ENCODE measurements around the gene TALDO1. TPM values are rescaled to one million over a fixed set of nuclear protein-coding genes. Genes with fewer than 3 reads are reported as not detected.

TALDO1 gene
- total RNA-seq, 1 experiment from 2014 or later = 268 TPM

DNA sequence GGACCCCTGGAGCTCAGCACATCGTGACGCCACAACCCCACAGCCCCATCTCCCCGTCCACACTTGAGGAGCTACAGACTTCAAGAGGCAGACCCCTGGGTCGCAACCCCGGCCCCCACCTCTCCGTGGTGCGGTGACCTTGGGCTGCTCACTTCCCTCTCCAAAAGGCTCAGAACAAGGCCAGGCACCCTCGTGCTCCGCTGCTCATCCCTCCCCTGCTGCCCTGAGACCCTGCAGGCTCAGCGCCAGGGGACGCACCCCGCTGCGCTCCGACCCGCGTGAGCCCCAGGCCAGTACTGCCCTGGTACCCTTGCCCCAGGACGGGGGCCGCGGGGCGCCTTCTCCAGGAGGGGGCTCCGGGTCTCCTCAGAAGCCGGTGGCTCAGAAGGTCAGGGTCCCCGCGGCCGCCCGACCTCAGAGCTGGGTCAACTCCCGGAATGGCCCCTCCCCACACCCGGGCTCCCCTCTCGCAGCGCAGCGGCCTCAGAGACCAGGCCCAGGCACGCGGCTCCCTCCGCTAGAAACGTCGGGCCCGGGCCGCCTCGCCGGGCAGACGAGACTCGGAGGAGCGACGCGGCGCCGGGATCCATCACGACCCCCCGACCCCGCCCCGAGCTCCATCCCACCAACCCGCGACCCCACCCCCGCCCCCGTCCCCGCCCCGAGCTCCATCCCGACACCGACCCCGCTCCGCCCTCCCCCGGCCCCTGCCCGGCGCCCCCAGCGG, 29.5 kb downstream of the TALDO1 start:
- Histone ChIP-seq H4K8ac (replicated peaks; ENCODE audit: insufficient read length, low read depth, low read length) (no peak overlapping the region), H3K4me2 (ENCODE audit: insufficient read depth, insufficient read length, low read length) (peak overlapping the region; percentile 78), H2BK15ac (ENCODE audit: low read depth, low read length) (no peak overlapping the region), H2AFZ (ENCODE audit: low read length) (no peak overlapping the region), H2BK5ac (ENCODE audit: insufficient read length, low read length) (no peak overlapping the region), H3T11ph (ENCODE audit: low read length) (no peak overlapping the region), H3K18ac (ENCODE audit: insufficient read length, low read depth, low read length) (peak overlapping the region; percentile 1), H3K14ac (ENCODE audit: insufficient read depth, low read length) (peak overlapping the region; percentile 16; the same call in 1 of the 2 replicates), H4K5ac (ENCODE audit: insufficient read length, low read depth, low read length) (no peak overlapping the region), H3K56ac (ENCODE audit: insufficient read length, low read depth, low read length) (no peak overlapping the region), H3K23ac (ENCODE audit: insufficient read length, low read depth, low read length) (no peak overlapping the region), H3K27ac (ENCODE audit: insufficient read length, low read depth, low read length) (no peak overlapping the region), H4K91ac (ENCODE audit: insufficient read length, low read depth, low read length) (no peak overlapping the region), H2AK5ac (ENCODE audit: insufficient read length, low read length) (no peak overlapping the region), H3K9me3 (ENCODE audit: control insufficient read depth, low read depth, low read length) (no peaks in the 10 kb centered on the region), H3K4me1 (ENCODE audit: insufficient read depth, low read length) (no peaks in the 10 kb centered on the region; the same call in 1 of the 2 replicates), H2BK12ac (ENCODE audit: insufficient read length, low read depth, low read length) (no peak overlapping the region), H3K79me2 (ENCODE audit: insufficient read depth, low read length) (peaks cover 4% of the 10 kb centered on the region; the same call in 1 of the 2 replicates), H3K4ac (ENCODE audit: low read depth, low read length) (no peak overlapping the region), H3K27me3 (ENCODE audit: insufficient read depth, low read length) (no peaks in the 10 kb centered on the region), H2BK120ac (ENCODE audit: low read depth, low read length, poor library complexity, severe bottlenecking) (no peak overlapping the region), H4K20me1 (ENCODE audit: control insufficient read depth, insufficient read depth, insufficient read length) (no peaks in the 10 kb centered on the region), H3K9ac (ENCODE audit: extremely low read depth, insufficient read length, low read length) (peak overlapping the region; percentile 55), H3K23me2 (ENCODE audit: insufficient read length, low read depth, low read length, poor library complexity, severe bottlenecking) (peaks cover 17% of the 10 kb centered on the region), H2BK20ac (ENCODE audit: low read depth, low read length, poor library complexity, severe bottlenecking) (no peak overlapping the region), H3K79me1 (ENCODE audit: insufficient read depth, low read depth, low read length, poor library complexity, severe bottlenecking) (peaks cover 12% of the 10 kb centered on the region)
- WGBS (ENCODE audit: extremely low coverage, insufficient read length, low lambda C conversion rate) = no CpG with 5 or more reads among the region's 65 CpGs
- H3K4me3 Mint-ChIP-seq = peak overlapping the region; percentile 82 to 91
- H3K9me3 Mint-ChIP-seq = no peaks in the 10 kb centered on the region
- H3K27ac Mint-ChIP-seq = peak overlapping the region; percentile 53 to 88 (median 59); a peak in 6 of 7 replicates
- TF ChIP-seq CTCF (conservative IDR thresholded peaks at IDR 0.05) = no peak
- H3K36me3 Mint-ChIP-seq (ENCODE audit: insufficient read depth in 1 of 3, low read depth in 3 of 3) = peaks cover 4 to 17% (median 13%) of the 10 kb centered on the region in 3 experiments; a peak in 6 of 7 replicates
- peaks cover 19 to 27% of the 10 kb centered on the region in 2 experiments for H3K4me1 Mint-ChIP-seq
- no peaks in the 10 kb centered on the region for H3K27me3 Mint-ChIP-seq (ENCODE audit: low read depth)
- peak; percentile 83 for DNase-seq

All from H9 (cell line).